Kidney epithelial cell (primary cell): ENCODE measurements around the gene MBOAT1. TPM values are rescaled to one million over a fixed set of nuclear protein-coding genes. Genes with fewer than 3 reads are reported as not detected.

ENCODE experiments used
- DNase-seq: peaks from one replicate; pipeline ENCODE4 v3.0.0-alpha.2; 2010; ENCODE audit warnings: low read depth
- H3K27me3 ChIP-seq: 2 replicates; pipeline ENCODE4 v1.6.0; 2011; ENCODE audit warnings: low read length; ENCODE audit not compliant: control insufficient read depth, insufficient read depth
- H3K36me3 ChIP-seq: 2 replicates; pipeline ENCODE4 v1.5.1; 2011; ENCODE audit warnings: low read length; ENCODE audit not compliant: control insufficient read depth, insufficient read depth
- H3K4me3 ChIP-seq: 2 replicates; pipeline ENCODE4 v1.5.1; 2011; ENCODE audit warnings: low read depth, mild to moderate bottlenecking, control low read depth, low read length
- CTCF ChIP-seq: IDR thresholded peaks from 2 replicates; pipeline ENCODE4 v1.5.1; 2011; ENCODE audit warnings: mild to moderate bottlenecking, moderate library complexity, low read length, control low read depth, inconsistent platforms; ENCODE audit not compliant: insufficient read depth, poor library complexity, severe bottlenecking
- total RNA-seq: library from RNA; depleted of rRNA; stranded (reverse); fragments of >200 nt; gene quantifications from 2 replicates; pipeline ENCODE4 v1.2.3, GENCODE V29; 2015

Gene MBOAT1
- total RNA-seq, 1 donor from 2014 or later, result 12.0 TPM

GRCh38 chr6:20113649-20114224 is 98.5 kb downstream of the MBOAT1 start:
- TF ChIP-seq CTCF, result no peak
- Histone ChIP-seq H3K4me3 (no peak overlapping the region), H3K36me3 (no peaks in the 10 kb centered on the region), H3K27me3 (no peaks in the 10 kb centered on the region)
- no peak for DNase-seq

- H3K4me3 ChIP-seq, result no peak overlapping the region
- TF ChIP-seq CTCF, result no peak
- H3K36me3 ChIP-seq, result no peaks in the 10 kb centered on the region
Observed at GRCh38 chr6:20112841-20113240, 99.4 kb downstream of the MBOAT1 start.

GRCh38 chr6:20112241-20112640 is 100.0 kb downstream of the MBOAT1 start:
- no peak overlapping the region for H3K4me3 ChIP-seq
- no peak for DNase-seq
- no peaks in the 10 kb centered on the region for H3K36me3 ChIP-seq
- TF ChIP-seq CTCF, result no peak
- no peaks in the 10 kb centered on the region for H3K27me3 ChIP-seq

More at GRCh38 chr6:20112841-20113240, 99.4 kb downstream of the MBOAT1 start:
- no peaks in the 10 kb centered on the region for H3K27me3 ChIP-seq
- DNase-seq, result no peak

GRCh38 chr6:20110478-20110877 is 101.8 kb downstream of the MBOAT1 start:
- Histone ChIP-seq H3K4me3 (no peak overlapping the region), H3K36me3 (no peaks in the 10 kb centered on the region), H3K27me3 (no peaks in the 10 kb centered on the region)
- no peak for TF ChIP-seq CTCF
- no peak for DNase-seq

GRCh38 chr6:20109526-20109925 is 102.7 kb downstream of the MBOAT1 start:
- H3K4me3 ChIP-seq, result no peak overlapping the region
- TF ChIP-seq CTCF, result no peak
- DNase-seq, result no peak
- no peaks in the 10 kb centered on the region for H3K36me3 ChIP-seq
- H3K27me3 ChIP-seq, result no peaks in the 10 kb centered on the region

- no peaks in the 10 kb centered on the region for H3K27me3 ChIP-seq
- H3K4me3 ChIP-seq, result no peak overlapping the region
- no peak for DNase-seq
- H3K36me3 ChIP-seq, result no peaks in the 10 kb centered on the region
- TF ChIP-seq CTCF, result no peak
Observed at GRCh38 chr6:20105838-20106237, 106.4 kb downstream of the MBOAT1 start.
